DND-41 (cell line): ENCODE measurements around the gene CXCL6.
A peak's percentile ranks its signal among the peaks of the same experiment; 100 is the strongest.

Source experiments
- ATAC-seq: fragments of 200-7000 bp; cut with Tn5 transposase; 3 replicates; pipeline ENCODE4 v1.9.1; 2021; ENCODE audit warnings: low read depth; ENCODE audit not compliant: insufficient read depth
- DNase-seq: peaks from one replicate; pipeline ENCODE4 v3.0.0-alpha.2; 2020
- H2AFZ ChIP-seq: 2 replicates; pipeline ENCODE4 v1.6.0; 2012; ENCODE audit warnings: low read depth, low read length
- H3K27ac ChIP-seq: 2 replicates; pipeline ENCODE4 v1.5.1; 2012; ENCODE audit warnings: low read length, inconsistent platforms
- H3K27me3 ChIP-seq: fragments of 200-600 bp; sonication (generic); 2 replicates; pipeline ENCODE4 v1.6.0; 2012; ENCODE audit warnings: low read length, mild to moderate bottlenecking, inconsistent platforms; ENCODE audit not compliant: insufficient read depth, poor library complexity
- H3K36me3 ChIP-seq: 2 replicates; pipeline ENCODE4 v1.5.1; 2012; ENCODE audit warnings: low read length, inconsistent platforms; ENCODE audit not compliant: insufficient read depth
- H3K4me1 ChIP-seq: 2 replicates; pipeline ENCODE4 v1.5.1; 2012; ENCODE audit warnings: mild to moderate bottlenecking, low read length; ENCODE audit not compliant: insufficient read depth
- H3K4me2 ChIP-seq: 2 replicates; pipeline ENCODE4 v1.6.0; 2012; ENCODE audit warnings: mild to moderate bottlenecking, moderate library complexity, low read length, inconsistent platforms; ENCODE audit not compliant: insufficient read depth
- H3K4me3 ChIP-seq, 2 experiments: fragments of 200-600 bp in 1 of 2; shearing (Covaris generic) in 1 of 2; 2 replicates each; pipeline ENCODE4 v1.5.1; 2012 to 2016; ENCODE audit warnings: inconsistent platforms in 2 of 2, low read length in 2 of 2, mild to moderate bottlenecking in 2 of 2, low read depth in 1 of 2, moderate library complexity in 1 of 2
- H3K79me2 ChIP-seq: 2 replicates; pipeline ENCODE4 v1.6.0; 2012; ENCODE audit warnings: low read length, inconsistent platforms; ENCODE audit not compliant: insufficient read depth
- H3K9ac ChIP-seq: 2 replicates; pipeline ENCODE4 v1.6.0; 2012; ENCODE audit warnings: low read depth, mild to moderate bottlenecking, inconsistent platforms, low read length, moderate library complexity
- H3K9me3 ChIP-seq: 2 replicates; pipeline ENCODE4 v1.5.1; 2012; ENCODE audit warnings: low read length, moderate library complexity, mild to moderate bottlenecking, inconsistent platforms; ENCODE audit not compliant: insufficient read depth, severe bottlenecking
- H4K20me1 ChIP-seq: 2 replicates; pipeline ENCODE4 v1.6.0; 2012; ENCODE audit warnings: low read length; ENCODE audit not compliant: insufficient read depth
- EZH2 ChIP-seq: IDR thresholded peaks from 3 replicates; pipeline ENCODE4 v1.6.1; 2012; ENCODE audit warnings: borderline replicate concordance, low read depth, mild to moderate bottlenecking, moderate library complexity, low read length, inconsistent platforms; ENCODE audit not compliant: severe bottlenecking
- TF ChIP-seq, protein P1 (sequence below): IDR thresholded peaks from 2 replicates; pipeline ENCODE4 v1.5.1; 2012; ENCODE audit warnings: borderline replicate concordance, low read length, moderate library complexity, mild to moderate bottlenecking; ENCODE audit not compliant: poor library complexity, severe bottlenecking; ENCODE audit errors: extremely low read depth

The CXCL6 gene

DNA sequence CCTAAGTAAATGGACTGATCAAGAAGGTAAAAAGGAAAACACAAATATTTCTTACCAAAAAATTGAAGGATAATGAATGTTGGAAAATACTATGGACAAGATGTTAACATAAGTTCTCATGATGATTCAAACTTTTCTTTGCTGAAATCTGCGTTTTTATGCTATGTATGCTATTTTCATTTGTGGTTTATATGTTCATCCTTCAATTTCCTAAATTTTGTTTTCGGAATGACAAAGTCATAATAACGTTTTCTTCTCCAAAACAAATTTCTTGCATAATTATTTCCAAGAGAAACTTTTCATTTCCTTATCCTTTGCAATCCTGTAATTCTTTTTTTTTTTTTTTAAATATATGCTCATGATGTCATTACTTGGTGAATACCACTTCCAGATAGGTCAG is 24.4 kb downstream of the CXCL6 start:
- Histone ChIP-seq H2AFZ (no peak overlapping the region), H3K27me3 (no peaks in the 10 kb centered on the region), H3K4me3 (no peak overlapping the region), H3K9ac (no peak overlapping the region), H3K79me2 (no peaks in the 10 kb centered on the region), H4K20me1 (no peaks in the 10 kb centered on the region), H3K4me1 (peaks cover 12% of the 10 kb centered on the region), H3K36me3 (no peaks in the 10 kb centered on the region), H3K9me3 (no peaks in the 10 kb centered on the region), H3K27ac (no peak overlapping the region), H3K4me2 (no peak overlapping the region)
- DNase-seq (no peak), ATAC-seq (no peak)
- TF ChIP-seq, protein P1, sequence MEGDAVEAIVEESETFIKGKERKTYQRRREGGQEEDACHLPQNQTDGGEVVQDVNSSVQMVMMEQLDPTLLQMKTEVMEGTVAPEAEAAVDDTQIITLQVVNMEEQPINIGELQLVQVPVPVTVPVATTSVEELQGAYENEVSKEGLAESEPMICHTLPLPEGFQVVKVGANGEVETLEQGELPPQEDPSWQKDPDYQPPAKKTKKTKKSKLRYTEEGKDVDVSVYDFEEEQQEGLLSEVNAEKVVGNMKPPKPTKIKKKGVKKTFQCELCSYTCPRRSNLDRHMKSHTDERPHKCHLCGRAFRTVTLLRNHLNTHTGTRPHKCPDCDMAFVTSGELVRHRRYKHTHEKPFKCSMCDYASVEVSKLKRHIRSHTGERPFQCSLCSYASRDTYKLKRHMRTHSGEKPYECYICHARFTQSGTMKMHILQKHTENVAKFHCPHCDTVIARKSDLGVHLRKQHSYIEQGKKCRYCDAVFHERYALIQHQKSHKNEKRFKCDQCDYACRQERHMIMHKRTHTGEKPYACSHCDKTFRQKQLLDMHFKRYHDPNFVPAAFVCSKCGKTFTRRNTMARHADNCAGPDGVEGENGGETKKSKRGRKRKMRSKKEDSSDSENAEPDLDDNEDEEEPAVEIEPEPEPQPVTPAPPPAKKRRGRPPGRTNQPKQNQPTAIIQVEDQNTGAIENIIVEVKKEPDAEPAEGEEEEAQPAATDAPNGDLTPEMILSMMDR: no peak
- TF ChIP-seq EZH2: no peak

DNA sequence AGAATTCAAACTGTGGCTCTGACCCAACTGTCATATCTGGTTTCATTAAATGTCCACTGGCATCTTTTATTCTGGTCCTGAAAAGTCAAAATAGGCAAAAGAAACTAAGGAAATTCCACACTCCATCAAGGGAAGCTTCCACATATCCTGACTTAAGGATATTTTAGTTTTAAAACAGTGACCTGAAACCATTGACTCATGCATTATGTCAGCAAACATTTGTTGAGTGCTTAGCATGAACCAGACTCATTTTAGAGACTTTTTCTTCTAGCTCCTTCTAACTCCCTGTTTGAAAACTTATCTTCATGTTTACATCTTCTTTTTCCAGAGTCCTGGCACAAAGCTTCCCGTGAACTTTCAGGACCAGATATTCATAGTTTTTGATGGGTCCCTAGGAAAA is 25.8 kb downstream of the CXCL6 start:
- no peak for DNase-seq
- Histone ChIP-seq H4K20me1 (no peaks in the 10 kb centered on the region), H3K36me3 (no peaks in the 10 kb centered on the region), H3K9me3 (no peaks in the 10 kb centered on the region), H3K79me2 (no peaks in the 10 kb centered on the region), H3K9ac (no peak overlapping the region), H3K27me3 (no peaks in the 10 kb centered on the region), H3K4me3 (no peak overlapping the region), H3K4me2 (no peak overlapping the region), H3K4me1 (peaks cover 12% of the 10 kb centered on the region), H3K27ac (no peak overlapping the region), H2AFZ (no peak overlapping the region)
- no peak for TF ChIP-seq EZH2
- TF ChIP-seq, protein P1: no peak
- no peak for ATAC-seq

DNA sequence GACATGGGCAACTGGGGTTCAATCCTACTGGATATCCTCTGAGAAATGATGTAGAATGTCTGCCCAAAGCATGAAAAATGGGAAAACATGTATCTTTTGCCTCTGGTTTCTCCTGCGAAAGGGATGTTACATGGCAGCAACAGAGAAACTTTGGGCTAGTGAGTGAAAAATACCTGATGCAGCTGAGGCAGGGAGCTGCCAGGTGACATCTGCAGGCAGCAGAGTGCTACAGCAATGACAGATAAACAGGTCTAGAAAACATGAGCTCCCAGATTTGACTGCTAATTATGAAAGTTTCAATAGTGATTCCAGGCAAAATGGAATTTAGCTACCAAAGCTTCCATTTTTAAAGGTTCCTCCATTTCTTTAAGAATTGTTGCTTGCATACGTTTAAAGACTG is 27.9 kb downstream of the CXCL6 start:
- no peaks in the 10 kb centered on the region for H3K9me3 ChIP-seq
- no peak overlapping the region for H2AFZ ChIP-seq
- no peaks in the 10 kb centered on the region for H3K27me3 ChIP-seq
- no peaks in the 10 kb centered on the region for H3K79me2 ChIP-seq
- peaks cover 9% of the 10 kb centered on the region for H3K4me1 ChIP-seq
- H3K27ac ChIP-seq: no peak overlapping the region
- no peak overlapping the region for H3K4me3 ChIP-seq
- H4K20me1 ChIP-seq: no peaks in the 10 kb centered on the region
- no peak overlapping the region for H3K9ac ChIP-seq
- DNase-seq (no peak), ATAC-seq (no peak)
- H3K4me2 ChIP-seq: no peak overlapping the region
- H3K36me3 ChIP-seq: no peaks in the 10 kb centered on the region
- TF ChIP-seq, protein P1: peak; percentile 59
- TF ChIP-seq EZH2: no peak

DNA sequence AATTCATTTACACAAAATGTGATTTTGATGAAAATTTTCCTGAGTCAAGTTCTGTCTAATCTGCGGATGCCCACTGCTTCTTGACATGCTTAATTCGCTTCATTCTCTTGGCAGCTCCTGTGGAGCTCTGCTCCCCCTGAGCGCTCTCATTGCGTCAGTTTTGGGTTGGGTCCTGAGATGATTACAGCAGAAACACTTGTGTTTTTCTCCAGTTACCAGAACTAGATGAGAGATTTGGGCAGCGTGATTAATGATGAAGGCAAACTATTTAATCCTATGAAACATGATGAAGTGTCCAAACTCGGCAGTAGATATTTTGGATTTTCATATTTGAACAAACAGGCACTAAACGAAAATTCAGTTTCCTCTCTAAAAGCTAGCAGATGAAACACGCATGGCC is 28.5 kb downstream of the CXCL6 start:
- H3K9ac ChIP-seq: no peak overlapping the region
- ATAC-seq (no peak), DNase-seq (no peak)
- H3K36me3 ChIP-seq: no peaks in the 10 kb centered on the region
- no peaks in the 10 kb centered on the region for H3K9me3 ChIP-seq
- no peaks in the 10 kb centered on the region for H3K27me3 ChIP-seq
- no peak overlapping the region for H3K4me2 ChIP-seq
- no peaks in the 10 kb centered on the region for H3K79me2 ChIP-seq
- H4K20me1 ChIP-seq: no peaks in the 10 kb centered on the region
- H3K27ac ChIP-seq: no peak overlapping the region
- H3K4me3 ChIP-seq: no peak overlapping the region
- H3K4me1 ChIP-seq: peaks cover 3% of the 10 kb centered on the region
- H2AFZ ChIP-seq: no peak overlapping the region
- TF ChIP-seq EZH2: no peak
- TF ChIP-seq, protein P1: no peak
